ENCODE data around the gene GREB1.

Gene GREB1

DNA sequence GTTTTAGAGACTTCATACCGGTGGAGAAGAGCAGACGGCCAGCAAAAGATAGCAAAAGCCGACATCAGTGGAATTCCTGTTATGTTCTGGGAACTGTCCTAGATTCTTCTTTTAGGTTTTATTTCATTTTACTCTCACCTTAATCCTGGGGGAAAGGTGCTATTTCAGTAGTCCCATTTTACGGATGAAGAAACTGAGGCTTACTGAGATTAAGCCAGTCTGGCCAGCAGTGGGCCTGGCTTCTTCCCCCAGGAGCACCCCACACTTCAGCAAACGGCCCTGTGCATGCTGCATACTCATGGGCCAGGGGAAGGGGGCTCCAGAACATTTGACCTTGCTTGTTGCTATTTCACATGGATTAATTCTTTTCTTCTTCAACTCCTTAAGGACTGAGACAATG lies 79.5 kb downstream of the GREB1 start:
- no peak for DNase-seq

DNA sequence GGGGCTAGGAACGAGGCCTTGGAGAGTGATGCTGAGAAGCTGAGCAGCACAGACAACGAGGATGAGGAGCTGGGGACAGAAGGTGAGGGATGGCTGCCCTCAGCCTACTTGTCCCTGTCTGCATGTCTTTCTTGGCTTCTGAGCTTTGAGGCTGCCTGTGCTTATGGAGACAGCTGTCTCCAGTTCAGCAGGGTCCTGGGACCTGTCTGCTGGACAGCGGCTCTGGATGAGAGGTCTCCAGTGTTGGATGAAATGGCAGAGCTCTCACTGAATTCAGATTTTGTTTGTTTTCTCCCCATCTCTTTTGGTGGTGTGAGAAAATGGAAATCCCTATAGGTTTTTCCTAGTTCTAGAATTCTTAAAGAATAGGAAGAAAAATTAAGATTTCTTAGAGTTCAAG lies 81.4 kb downstream of the GREB1 start:
- no peak for DNase-seq

DNA sequence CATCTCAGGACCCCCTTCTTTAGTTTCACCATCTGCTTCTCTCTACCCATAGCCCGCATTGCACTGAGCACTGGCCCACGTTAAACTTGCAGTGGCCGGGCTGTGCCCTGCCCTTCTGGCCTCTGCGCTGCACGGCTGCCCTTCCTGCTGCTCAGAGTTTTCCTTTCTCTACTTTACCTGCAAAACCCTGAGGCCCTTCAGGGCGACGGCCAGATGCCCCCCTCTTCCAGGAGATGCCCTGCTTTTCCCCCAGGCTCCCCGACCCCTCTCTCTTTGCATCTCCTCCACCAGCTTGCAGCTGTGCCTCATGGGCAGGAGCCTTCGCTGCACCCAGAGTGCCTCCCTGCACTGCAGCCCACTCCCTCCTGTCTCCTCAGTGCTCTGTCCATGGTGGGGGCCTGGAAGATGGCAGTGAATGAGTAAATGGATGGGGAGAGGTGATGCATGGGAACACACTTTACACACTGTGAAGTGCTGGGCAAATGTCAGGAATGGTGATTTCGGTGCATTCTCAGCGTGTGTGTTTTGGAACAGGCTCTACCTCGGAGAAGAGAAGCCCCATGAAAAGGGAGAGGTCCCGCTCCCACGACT lies 82.3 kb downstream of the GREB1 start:
- DNase-seq: no peak

DNA sequence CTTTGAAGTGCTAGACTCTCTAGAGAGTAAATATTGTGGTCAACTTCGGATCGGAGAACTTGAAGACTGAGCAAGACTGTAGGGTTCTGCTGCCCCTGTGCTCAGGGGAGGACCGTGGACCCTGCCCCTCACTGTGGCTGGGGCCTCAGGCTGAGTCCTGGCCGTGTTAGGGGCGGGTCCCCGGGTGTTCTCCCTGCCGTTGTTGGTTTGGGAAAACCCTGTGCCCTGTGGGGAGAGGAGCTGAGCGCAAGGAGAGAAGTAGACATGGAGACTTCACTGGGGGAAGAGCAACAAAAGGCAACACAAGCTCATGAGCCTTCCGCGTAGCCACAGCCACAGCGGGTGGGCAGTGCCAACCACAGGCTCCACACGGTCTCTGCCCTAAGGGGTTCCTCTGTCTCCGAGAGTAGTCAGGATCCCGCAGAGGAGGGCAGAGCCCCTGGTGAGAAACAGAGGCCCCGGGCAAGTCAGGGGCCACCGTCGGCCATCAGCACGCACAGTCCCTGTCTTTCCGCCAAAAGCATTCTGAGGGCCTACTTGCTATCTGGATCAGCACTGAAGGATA lies 83.1 kb downstream of the GREB1 start:
- no peak for DNase-seq

DNA sequence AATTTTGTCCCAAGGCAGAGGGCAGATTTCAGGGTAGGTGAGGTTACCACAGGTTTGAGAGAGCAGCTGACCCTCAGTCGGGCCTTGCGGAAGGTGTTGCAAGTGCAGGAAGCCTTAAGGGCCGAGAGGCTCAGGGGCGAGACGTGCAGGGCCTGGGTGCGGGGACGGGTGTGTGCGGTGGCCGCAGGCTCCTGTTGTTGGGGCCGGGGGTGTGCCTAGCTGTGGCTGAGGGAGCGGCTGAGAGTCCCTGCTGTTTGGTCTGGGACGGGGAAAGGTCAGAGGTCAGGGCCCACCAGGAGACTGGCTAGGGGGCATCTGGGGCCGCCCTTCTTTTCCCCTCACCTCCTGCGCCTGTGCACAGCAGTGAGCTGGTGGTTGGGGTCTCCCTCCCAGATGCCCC lies 83.7 kb downstream of the GREB1 start:
- DNase-seq: no peak

DNA sequence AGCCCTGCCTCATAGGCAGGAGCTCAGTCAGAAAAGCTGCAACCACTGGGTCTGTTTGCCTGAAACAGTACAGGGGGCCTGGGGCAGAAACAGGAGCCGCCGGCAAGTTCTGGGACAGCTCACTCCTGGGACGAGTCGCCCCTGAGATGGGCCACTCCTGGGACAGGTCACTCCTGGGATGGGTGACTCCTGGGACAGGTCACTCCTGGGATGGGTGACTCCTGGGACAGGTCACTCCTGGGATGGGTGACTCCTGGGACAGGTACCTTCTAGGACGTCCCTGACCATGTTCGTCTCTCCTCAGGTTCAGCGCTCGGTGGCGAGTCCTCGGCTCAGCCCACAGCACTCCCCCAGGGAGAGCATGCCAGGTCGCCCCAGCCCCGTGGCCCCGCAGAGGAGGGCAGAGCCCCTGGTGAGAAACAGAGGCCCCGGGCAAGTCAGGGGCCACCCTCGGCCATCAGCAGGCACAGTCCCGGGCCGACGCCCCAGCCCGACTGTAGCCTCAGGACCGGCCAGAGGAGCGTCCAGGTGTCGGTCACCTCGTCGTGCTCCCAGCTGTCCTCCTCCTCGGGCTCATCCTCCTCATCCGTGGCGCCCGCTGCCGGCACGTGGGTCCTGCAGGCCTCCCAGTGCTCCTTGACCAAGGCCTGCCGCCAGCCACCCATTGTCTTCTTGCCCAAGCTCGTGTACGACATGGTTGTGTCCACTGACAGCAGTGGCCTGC lies 84.3 kb downstream of the GREB1 start:
- no peak for DNase-seq

DNA sequence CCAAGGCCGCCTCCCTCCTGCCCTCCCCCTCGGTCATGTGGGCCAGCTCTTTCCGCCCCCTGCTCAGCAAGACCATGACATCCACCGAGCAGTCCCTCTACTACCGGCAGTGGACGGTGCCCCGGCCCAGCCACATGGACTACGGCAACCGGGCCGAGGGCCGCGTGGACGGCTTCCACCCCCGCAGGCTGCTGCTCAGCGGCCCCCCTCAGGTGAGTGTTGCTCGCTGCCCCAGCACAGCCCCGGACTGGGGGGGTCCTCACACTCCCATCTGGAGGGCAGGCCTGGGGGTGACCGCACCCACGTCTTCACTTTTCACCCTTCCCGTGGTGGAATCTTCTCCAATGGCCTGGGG lies 84.8 kb downstream of the GREB1 start:
- DNase-seq: no peak

DNA sequence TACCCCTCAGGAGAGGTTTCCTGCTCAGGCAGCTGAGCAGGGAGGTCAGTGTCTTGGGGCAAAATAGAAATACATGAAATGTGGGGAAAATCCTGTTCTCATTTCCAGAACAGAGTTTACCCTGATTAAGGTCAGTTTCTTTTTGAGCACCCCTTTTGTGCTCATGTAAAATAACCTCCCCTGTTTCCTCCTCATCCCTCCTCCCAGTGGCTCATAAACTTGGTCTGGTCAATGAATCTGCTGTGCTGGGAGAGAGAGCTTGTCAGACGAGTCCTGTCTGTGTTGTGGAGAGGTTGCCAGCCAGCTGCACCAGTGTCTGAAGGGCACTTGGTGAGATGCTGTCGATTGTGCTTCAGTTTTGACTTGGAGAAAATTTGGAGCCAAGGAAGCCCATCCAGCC lies 87.6 kb downstream of the GREB1 start:
- DNase-seq: no peak

DNA sequence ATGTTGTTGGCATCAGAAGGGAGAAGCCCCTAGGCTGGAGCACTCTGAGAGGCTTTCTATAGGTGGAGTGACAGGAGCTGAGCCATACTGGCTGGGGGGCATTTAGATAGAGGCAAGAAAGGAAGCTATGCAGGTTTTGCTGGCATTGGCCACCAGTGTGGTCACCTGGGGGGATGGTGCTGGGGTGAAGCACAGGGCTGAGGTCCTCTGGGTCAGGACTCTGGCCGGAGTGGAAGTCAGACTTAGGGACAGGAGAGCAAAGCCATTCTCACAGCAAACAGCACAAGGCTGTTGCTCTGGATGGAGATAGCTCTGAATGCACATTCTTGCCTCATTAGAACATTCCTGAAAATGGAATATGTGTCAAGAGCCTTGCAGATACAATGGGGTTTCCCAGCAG lies 88.8 kb downstream of the GREB1 start:
- no peak for DNase-seq

DNA sequence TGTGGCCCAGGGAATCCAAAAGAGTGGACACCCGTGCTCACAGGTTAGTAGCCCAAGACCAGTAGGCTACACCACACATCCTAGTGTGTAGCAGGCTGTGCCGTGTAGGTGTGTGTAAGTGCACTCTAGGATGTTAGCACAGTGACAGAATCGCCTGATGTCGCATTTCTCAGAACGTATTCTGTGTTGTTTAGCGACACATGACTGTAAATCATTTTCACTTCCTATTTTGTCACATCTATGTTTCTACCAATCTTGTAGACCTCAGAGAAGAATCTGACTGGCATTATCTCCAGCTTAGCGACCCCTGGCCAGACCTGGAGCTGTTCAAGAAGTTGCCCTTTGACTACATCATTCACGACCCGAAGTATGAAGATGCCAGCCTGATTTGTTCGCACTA lies 91.0 kb downstream of the GREB1 start:
- no peak for DNase-seq

DNA sequence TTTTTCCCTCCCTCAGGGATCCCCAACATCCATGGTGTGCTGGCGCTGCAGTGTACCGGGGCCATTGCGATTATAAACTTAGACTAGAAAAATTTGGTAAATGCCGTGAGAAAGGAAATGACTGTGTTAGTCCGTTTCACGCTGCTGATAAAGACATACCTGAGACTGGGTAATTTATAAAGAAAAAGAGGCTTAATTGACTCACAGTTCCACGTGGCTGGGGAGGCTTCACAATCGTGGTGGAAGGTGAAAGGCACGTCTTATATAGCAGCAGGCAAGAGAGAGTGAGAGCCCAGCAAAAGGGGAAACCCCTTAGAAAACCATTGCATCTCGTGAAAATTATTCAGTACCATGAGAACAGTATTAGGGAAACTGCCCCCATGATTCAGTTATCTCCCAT lies 91.8 kb downstream of the GREB1 start:
- no peak for DNase-seq

DNA sequence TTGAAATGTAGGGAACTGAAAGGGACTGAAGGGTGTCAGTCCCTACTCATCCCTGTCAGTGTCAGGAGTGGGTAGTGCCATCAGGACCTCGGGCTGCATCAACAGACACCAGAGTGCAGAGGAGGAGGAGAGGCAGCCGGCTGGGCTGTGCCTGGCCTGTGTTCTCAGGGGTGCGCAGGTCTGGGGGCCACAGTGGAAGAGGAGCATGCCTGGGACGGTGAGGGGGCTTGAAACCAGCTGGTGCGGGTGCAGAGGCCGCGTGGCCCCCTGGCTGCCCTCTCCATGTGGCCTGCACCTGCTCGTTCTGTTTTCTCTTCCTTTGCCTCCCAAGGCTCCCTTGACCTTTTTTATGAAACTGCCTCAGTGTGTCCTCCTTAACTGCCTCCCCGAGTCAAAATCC lies 94.8 kb downstream of the GREB1 start:
- DNase-seq: no peak

DNA sequence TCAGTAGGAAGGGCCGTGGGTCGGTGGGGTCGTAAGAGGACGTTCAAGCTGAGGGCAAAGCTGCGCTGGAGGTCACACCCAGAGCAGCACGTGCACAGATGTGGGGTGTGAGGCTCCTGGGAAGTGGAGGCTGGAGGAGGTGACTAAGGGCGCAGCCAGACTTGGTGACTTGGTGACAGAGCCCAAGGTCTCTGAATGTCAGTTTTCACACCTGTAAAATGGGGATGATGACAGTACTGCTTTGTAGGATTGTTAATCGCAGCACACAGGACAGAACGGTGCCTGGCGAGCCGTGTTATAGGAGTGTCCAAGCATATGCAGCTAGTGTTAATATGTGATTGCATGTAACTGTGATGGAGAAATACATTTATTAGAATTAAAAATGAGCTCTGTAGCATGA lies 95.4 kb downstream of the GREB1 start:
- no peak for DNase-seq

DNA sequence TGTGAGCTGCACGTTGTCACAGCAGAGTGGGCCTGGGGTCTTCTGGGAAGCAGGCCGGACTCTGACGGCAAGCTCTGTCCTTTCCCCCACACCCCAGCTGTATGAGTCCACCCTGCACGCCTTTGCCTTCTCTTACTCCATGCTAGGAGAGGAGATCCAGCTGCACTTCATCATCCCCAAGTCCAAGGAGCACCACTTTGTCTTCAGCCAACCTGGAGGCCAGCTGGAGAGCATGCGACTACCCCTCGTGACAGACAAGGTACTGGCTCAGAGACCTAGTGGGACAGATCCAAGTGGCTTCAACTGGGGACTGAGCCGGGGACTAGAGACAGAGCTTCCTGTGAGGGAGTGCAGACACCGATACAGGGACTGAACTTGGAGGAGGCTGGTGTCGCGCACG lies 96.0 kb downstream of the GREB1 start:
- no peak for DNase-seq

DNA sequence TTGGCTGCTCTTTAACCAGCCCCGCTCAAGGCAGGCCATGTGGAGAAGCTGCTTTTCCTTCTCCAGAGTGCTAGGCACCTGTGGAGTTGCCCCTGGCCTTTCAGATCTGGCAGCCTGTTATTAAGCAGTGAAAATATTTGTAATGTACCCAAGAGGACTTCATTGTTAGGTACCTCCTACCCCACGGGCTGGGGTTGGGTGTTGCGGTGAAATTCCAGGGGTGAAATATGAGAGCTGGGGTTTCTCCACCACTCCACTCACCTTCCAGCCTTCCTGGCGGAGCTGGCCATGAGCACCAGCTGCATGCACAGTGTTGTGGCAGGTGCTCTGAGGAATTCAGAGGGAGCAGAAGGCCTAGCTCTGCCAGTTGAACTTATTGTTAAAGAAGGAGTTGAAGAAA lies 97.0 kb downstream of the GREB1 start:
- no peak for DNase-seq

DNA sequence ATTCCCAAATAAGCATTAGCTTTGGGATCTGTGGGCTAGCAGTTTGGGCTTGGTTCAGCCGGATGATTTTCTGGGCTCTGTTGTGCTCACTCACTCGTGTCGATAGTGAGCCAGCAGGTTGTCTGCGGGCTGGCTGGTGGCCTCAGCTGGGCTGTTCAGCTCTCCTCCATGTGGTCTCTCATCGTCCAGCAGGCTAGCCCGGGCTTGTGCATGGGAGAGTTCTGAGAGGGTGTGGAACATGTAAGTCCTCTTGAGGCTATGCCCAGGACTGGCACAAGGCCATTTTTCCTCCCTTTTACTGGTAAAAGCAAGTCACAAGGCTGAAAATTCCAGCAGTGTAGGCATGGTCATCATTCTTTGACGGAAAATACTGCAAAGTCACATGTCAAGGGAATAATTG lies 97.6 kb downstream of the GREB1 start:
- DNase-seq: no peak

DNA sequence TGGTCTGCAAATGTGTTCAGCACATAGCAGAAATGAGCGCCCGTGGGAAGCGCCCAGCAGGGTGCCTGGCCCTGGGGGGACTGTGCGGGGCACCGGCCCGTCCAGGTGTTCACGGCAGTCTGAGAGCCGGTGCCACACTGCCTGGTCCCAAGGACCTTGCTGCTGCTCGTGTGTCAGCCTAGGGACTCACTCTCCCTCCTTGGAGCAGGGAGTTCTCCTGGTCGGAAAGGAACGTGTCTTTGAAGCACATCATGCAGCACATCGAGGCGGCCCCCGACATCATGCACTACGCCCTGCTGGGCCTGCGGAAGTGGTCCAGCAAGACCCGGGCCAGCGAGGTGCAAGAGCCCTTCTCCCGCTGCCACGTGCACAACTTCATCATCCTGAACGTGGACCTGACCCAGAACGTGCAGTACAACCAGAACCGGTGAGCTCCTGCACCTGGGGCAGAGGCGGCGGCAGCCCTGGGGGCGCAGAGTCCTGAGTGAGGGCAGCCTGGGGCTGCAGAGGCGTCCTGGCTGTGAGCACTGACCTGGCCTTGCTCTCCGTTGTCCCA lies 100.2 kb downstream of the GREB1 start:
- DNase-seq: no peak

DNA sequence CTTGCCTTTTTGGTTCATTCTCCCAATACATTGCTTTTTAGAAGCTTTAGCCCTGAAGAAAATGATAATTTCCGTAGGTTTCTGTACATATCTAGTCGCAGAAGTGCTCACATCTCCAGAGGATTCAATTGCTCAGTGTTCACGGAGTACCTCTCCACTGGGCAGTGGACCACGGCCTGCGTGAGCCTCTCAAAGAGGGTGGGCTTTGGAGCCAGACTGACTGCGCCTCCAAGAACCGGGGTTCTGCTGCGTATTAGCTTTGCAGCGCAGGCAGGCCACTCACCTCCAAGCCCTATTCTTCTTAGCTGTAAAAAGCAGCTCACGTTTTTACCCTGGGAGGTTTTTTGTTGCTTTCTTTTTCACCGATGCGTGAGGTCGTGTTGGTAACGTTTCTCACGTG lies 100.7 kb downstream of the GREB1 start:
- no peak for DNase-seq

DNA sequence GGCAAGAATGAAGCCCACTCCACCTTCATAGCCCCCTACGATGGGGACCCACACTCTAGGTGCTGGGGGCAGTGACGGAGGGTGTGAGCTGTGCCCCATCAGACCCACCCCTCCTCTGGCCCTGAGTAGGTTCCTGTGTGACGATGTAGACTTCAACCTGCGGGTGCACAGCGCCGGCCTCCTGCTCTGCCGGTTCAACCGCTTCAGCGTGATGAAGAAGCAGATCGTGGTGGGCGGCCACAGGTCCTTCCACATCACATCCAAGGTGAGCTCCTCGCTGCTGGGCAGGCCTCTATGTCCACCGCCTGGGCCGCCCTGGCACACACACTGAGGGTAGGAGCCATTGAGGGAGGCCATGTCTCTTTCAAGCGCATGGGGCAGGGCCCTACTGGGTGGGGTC lies 101.3 kb downstream of the GREB1 start:
- DNase-seq: no peak

DNA sequence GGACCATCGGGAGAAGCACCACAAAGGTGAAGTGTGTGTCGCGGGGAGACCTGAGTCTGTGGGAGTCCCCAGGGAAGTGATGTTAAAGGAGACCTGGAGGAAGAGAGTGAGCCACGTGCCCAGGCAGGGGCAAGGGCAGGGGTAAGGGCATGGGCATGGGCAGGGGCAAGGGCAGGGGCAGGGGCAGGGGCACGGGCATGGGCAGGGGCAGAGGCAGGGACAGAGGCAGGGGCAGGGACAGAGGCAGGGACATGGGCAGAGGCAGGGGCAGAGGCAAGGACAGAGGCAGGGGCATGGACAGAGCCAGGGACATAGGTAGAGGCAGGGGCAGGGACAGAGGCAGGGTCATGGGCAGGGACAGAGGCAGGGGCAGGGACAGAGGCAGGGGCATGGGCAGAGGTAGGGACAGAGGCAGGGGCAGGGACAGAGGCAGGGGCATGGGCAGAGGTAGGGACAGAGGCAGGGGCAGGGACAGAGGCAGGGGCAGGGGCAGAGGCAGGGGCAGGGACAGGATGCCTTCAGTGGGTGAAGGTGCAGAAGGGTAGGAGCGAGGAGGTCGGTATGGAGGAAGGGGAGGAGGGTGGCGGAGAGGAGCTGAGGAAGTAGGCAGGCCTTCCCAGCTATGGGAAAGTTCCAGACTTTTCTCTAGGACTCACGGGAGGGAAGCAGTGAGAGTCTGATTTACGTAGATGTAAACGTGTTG lies 102.9 kb downstream of the GREB1 start:
- no peak for DNase-seq

DNA sequence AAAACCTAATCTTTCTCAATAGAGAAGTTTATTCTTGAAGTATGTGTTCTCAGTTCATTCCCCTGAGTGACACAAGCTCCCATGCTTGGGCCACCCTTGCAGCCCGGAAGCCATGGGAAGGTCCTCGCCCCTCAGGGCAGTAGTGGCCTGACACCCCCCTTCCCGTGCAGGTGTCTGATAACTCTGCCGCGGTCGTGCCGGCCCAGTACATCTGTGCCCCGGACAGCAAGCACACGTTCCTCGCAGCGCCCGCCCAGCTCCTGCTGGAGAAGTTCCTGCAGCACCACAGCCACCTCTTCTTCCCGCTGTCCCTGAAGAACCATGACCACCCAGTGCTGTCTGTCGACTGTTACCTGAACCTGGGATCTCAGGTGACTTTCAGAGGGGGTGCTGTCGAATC lies 103.7 kb downstream of the GREB1 start:
- DNase-seq: no peak

DNA sequence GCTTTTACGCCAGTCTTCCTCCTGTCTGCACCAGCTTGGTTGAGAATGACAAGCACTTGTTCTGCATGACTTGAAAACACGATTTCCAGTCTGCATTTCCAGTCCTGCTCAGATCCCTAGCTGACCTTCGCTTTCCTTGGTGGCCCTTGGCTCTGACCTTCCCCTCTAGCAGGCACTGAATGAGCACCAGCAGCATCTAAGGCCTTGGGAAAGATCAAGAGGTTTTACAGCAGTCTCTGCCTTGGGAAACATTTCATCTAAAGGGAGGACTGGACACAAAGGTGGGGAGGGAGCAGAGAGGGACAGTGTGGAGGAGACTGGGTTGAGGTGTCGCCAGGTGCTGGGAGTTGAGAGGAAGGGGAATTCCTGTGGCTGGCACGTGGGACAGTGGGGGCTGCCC lies 105.7 kb downstream of the GREB1 start:
- no peak for DNase-seq

DNA sequence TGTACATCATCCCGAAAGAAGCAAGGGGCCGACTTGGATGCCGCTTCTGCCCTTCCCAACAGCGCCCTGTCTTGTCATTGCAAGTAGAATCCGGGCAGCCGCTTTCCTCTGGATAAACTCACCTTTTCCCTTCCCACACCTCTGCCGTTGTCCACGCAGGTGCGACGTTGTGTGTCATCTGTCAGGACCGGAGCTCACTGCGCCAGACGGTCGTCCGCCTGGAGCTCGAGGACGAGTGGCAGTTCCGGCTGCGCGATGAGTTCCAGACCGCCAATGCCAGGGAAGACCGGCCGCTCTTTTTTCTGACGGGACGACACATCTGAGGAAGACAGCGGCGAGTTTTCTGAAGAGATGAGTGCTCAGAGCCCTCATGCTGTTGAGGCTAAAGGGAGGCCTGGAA lies 106.3 kb downstream of the GREB1 start:
- DNase-seq: no peak

DNA sequence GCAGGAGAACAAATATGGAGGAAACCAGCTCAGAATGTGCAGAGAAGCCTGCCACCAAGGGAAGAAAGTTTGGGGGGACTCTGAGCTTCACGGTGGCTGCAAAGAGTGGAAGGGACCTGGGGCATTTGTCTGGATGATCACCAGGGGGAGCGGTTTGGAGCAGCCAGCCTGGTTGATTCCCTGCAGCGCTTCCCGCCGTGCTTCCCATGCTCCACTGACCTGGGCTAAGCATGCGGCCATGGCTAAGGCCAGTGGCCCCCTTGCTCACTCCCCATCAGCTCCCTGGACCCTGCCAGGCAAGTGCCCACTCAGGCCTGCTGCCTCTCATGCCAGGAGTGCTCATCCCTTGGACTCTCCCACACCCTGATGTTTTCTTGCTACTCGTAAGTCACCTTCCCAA lies 109.1 kb downstream of the GREB1 start:
- no peak for DNase-seq

All from cortex of kidney (tissue), 1 donor.